Brain microvascular endothelial cell (primary cell): ENCODE data around the gene ALG6.

Experiments used
- DNase-seq: peaks from one replicate; pipeline ENCODE4 v3.0.0-alpha.2; 2020
- H3K27ac ChIP-seq: fragments of 250-450 bp; sonication (Bioruptor Pico); 2 replicates; pipeline ENCODE4 v1.5.1; 2020; ENCODE audit warnings: mild to moderate bottlenecking, moderate library complexity
- H3K27me3 ChIP-seq: fragments of 250-450 bp; sonication (Bioruptor Pico); replicated peaks from 2 replicates; pipeline ENCODE4 v1.5.1; 2020; ENCODE audit warnings: mild to moderate bottlenecking
- H3K36me3 ChIP-seq: fragments of 250-450 bp; sonication (Bioruptor Pico); replicated peaks from 2 replicates; pipeline ENCODE4 v1.5.1; 2020; ENCODE audit warnings: mild to moderate bottlenecking
- H3K4me3 ChIP-seq: 2 replicates; pipeline ENCODE4 v1.5.1; 2011; ENCODE audit warnings: low read depth, mild to moderate bottlenecking, control low read depth, low read length, moderate library complexity
- in situ Hi-C: cut with HindIII; loops from 2 replicates; pipeline ENCODE4 v1.10.0; 2017; ENCODE audit warnings: low sequenced_read_pairs, low pct_ligation_motif_present
- TF ChIP-seq, protein P1 (sequence below): IDR thresholded peaks from 2 replicates; pipeline ENCODE4 v1.5.1; 2011; ENCODE audit warnings: low read depth, mild to moderate bottlenecking, moderate library complexity, low read length, control low read depth, inconsistent platforms; ENCODE audit errors: missing control alignments

The ALG6 gene

DNA sequence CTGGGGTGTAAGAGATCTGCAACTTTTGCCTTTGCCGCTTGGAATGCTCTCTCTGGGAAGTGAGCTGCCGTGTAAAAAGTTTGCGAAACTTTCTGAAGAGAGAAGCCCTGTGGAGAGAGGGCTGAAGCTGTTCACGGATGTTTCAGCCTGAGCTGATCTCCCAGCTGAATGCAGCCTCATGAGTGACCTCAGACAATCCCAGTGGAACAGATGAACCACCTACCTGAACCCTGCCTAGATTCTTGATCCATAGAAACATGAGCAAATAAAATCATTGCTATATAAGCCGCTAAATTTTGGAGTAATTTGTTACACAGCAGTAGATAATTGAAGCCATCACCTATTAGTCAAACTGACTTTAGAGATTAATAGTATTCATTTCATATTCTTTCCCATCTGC lies 4.4 kb upstream of the ALG6 start:
- no peak for DNase-seq
- no peak overlapping the region for H3K4me3 ChIP-seq
- no peaks in the 10 kb centered on the region for H3K27me3 ChIP-seq
- H3K27ac ChIP-seq, result no peak overlapping the region
- no peaks in the 10 kb centered on the region for H3K36me3 ChIP-seq
- TF ChIP-seq, protein P1, sequence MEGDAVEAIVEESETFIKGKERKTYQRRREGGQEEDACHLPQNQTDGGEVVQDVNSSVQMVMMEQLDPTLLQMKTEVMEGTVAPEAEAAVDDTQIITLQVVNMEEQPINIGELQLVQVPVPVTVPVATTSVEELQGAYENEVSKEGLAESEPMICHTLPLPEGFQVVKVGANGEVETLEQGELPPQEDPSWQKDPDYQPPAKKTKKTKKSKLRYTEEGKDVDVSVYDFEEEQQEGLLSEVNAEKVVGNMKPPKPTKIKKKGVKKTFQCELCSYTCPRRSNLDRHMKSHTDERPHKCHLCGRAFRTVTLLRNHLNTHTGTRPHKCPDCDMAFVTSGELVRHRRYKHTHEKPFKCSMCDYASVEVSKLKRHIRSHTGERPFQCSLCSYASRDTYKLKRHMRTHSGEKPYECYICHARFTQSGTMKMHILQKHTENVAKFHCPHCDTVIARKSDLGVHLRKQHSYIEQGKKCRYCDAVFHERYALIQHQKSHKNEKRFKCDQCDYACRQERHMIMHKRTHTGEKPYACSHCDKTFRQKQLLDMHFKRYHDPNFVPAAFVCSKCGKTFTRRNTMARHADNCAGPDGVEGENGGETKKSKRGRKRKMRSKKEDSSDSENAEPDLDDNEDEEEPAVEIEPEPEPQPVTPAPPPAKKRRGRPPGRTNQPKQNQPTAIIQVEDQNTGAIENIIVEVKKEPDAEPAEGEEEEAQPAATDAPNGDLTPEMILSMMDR, result no peak
- in situ Hi-C loops, result no loop called here

DNA sequence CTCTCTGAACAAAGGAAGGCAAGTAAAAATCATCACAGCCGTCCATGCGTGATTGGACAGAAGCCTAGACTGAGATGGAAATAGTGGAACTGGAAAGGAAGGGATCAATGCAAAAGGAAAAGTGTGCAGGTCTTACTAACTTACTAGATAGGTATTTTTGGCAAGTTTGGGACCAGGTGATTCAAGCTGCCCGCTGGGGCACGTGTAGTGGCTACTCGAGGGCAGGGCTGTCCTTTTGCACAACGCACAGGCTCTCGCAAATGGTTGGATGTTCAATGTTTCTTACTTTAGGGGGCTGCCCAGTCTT lies 566 bp upstream of the ALG6 start:
- H3K4me3 ChIP-seq, result peak overlapping the region; percentile 97
- TF ChIP-seq, protein P1, result no peak
- in situ Hi-C loops, result no loop called here
- H3K36me3 ChIP-seq, result no peaks in the 10 kb centered on the region
- no peak overlapping the region for H3K27ac ChIP-seq
- DNase-seq, result no peak
- H3K27me3 ChIP-seq, result no peaks in the 10 kb centered on the region

- DNase-seq, result no peak
- Histone ChIP-seq H3K36me3 (no peaks in the 10 kb centered on the region), H3K27ac (no peak overlapping the region), H3K27me3 (no peaks in the 10 kb centered on the region), H3K4me3 (peak overlapping the region; percentile 97)
- in situ Hi-C loops, result no loop called here
- TF ChIP-seq, protein P1, result no peak
These were observed 704 bp downstream of the ALG6 start for GRCh38 chr1:63368131-63368530.

- no peak for DNase-seq
- TF ChIP-seq, protein P1, result no peak
These were observed 12.2 kb downstream of the ALG6 start for GRCh38 chr1:63379583-63379982.

DNA sequence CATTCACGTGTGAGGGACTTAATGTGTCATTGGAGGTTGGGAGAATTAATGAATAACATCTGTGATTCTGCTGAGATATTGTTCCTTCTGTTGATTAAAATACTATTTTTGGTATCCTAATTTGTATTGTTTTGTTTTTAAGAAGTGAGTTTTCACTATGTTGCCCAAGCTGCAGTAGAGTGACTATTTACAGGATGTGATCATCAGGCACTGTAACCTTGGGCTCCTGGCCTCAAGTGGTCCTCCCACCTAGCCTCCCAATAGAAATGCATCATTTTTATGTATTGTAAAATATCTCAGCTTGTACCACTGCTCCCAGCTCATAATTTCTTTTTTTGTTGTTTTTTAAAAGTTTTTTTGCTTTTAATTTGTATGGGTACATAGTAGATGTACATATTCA lies 14.3 kb downstream of the ALG6 start:
- Histone ChIP-seq H3K27me3 (no peaks in the 10 kb centered on the region), H3K27ac (no peak overlapping the region), H3K4me3 (no peak overlapping the region), H3K36me3 (no peaks in the 10 kb centered on the region)
- DNase-seq, result no peak
- TF ChIP-seq, protein P1, result no peak
- in situ Hi-C loops, result no loop called here

More at GRCh38 chr1:63379583-63379982, 12.2 kb downstream of the ALG6 start:
- no peaks in the 10 kb centered on the region for H3K36me3 ChIP-seq
- in situ Hi-C loops, result no loop called here
- no peak overlapping the region for H3K27ac ChIP-seq
- no peaks in the 10 kb centered on the region for H3K27me3 ChIP-seq
- H3K4me3 ChIP-seq, result no peak overlapping the region

GRCh38 chr1:63401945-63402344 lies 34.5 kb downstream of the ALG6 start:
- no peak for DNase-seq
- Histone ChIP-seq H3K4me3 (no peak overlapping the region), H3K27me3 (no peaks in the 10 kb centered on the region), H3K27ac (no peak overlapping the region), H3K36me3 (no peaks in the 10 kb centered on the region)
- TF ChIP-seq, protein P1, result no peak
- in situ Hi-C loops, result no loop called here
